ENCODE data around the gene ZBTB20.

GRCh38 chr3:114428044-114428595, 719.0 kb downstream of the ZBTB20 start:
- TF ChIP-seq, protein P1, sequence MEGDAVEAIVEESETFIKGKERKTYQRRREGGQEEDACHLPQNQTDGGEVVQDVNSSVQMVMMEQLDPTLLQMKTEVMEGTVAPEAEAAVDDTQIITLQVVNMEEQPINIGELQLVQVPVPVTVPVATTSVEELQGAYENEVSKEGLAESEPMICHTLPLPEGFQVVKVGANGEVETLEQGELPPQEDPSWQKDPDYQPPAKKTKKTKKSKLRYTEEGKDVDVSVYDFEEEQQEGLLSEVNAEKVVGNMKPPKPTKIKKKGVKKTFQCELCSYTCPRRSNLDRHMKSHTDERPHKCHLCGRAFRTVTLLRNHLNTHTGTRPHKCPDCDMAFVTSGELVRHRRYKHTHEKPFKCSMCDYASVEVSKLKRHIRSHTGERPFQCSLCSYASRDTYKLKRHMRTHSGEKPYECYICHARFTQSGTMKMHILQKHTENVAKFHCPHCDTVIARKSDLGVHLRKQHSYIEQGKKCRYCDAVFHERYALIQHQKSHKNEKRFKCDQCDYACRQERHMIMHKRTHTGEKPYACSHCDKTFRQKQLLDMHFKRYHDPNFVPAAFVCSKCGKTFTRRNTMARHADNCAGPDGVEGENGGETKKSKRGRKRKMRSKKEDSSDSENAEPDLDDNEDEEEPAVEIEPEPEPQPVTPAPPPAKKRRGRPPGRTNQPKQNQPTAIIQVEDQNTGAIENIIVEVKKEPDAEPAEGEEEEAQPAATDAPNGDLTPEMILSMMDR (IDR thresholded peaks at IDR 0.05; ENCODE audit: borderline replicate concordance, extremely low read depth, low read length, poor library complexity, severe bottlenecking) = no peak
- no peak for TF ChIP-seq EZH2 (IDR thresholded peaks at IDR 0.05; ENCODE audit: borderline replicate concordance, low read depth, low read length, severe bottlenecking)

All from DND-41 (cell line).